Measurements from ENCODE around the gene MALAT1. TPM values are rescaled to one million over a fixed set of nuclear protein-coding genes. Genes with fewer than 3 reads are reported as not detected.

The MALAT1 gene
- total RNA-seq, 1 donor from 2014 or later, result 9,030 TPM

GRCh38 chr11:65554842-65555430 lies 56.1 kb downstream of the MALAT1 start:
- H3K27me3 Mint-ChIP-seq (ENCODE audit: insufficient read depth, low read depth), result peaks cover 25% of the 10 kb centered on the region
- no peak overlapping the region for H3K9ac ChIP-seq
- peaks cover 96% of the 10 kb centered on the region for H3K27me3 ChIP-seq
- H2AFZ ChIP-seq (replicated peaks), result no peak overlapping the region
- H4K20me1 ChIP-seq (ENCODE audit: low read depth), result peaks cover 17% of the 10 kb centered on the region
- no peak overlapping the region for H3K4me2 ChIP-seq
- peaks cover 46% of the 10 kb centered on the region for H3F3A ChIP-seq (ENCODE audit: low read depth)
- H3K27ac ChIP-seq, result no peak overlapping the region
- peaks cover 57% of the 10 kb centered on the region for H3K4me1 Mint-ChIP-seq
- H3K79me2 ChIP-seq (ENCODE audit: low read depth), result no peaks in the 10 kb centered on the region
- no peaks in the 10 kb centered on the region for H3K9me3 ChIP-seq (ENCODE audit: low read depth)
- H3K27ac Mint-ChIP-seq, result peak overlapping the region; percentile 69
- TF ChIP-seq CTCF (IDR thresholded peaks at IDR 0.05) (no peak), EZH2 (IDR thresholded peaks at IDR 0.05) (no peak), EZH2phosphoT487 (IDR thresholded peaks at IDR 0.05) (no peak)
- no peak for DNase-seq (ENCODE audit: low spot score)
- peaks cover 29% of the 10 kb centered on the region for H3K4me1 ChIP-seq
- H3K36me3 ChIP-seq, result no peaks in the 10 kb centered on the region
- no peak overlapping the region for H3K4me3 ChIP-seq
- peaks cover 6% of the 10 kb centered on the region for H3K36me3 Mint-ChIP-seq
- no peaks in the 10 kb centered on the region for H3K9me3 Mint-ChIP-seq
- peak overlapping the region; percentile 28 for H3K4me3 Mint-ChIP-seq

GRCh38 chr11:65555693-65556231 lies 56.9 kb downstream of the MALAT1 start:
- Mint-ChIP-seq H3K4me3 (peak overlapping the region; percentile 62), H3K4me1 (peaks cover 65% of the 10 kb centered on the region), H3K9me3 (no peaks in the 10 kb centered on the region), H3K36me3 (peaks cover 6% of the 10 kb centered on the region), H3K27me3 (ENCODE audit: insufficient read depth, low read depth) (peaks cover 25% of the 10 kb centered on the region), H3K27ac (peak overlapping the region; percentile 87)
- Histone ChIP-seq H3F3A (ENCODE audit: low read depth) (peaks cover 52% of the 10 kb centered on the region), H3K9ac (no peak overlapping the region), H3K36me3 (no peaks in the 10 kb centered on the region), H3K79me2 (ENCODE audit: low read depth) (no peaks in the 10 kb centered on the region), H4K20me1 (ENCODE audit: low read depth) (peaks cover 17% of the 10 kb centered on the region), H3K4me3 (no peak overlapping the region), H3K4me2 (no peak overlapping the region), H3K27ac (no peak overlapping the region), H3K9me3 (ENCODE audit: low read depth) (no peaks in the 10 kb centered on the region), H2AFZ (replicated peaks) (no peak overlapping the region), H3K27me3 (peaks cover 89% of the 10 kb centered on the region), H3K4me1 (peaks cover 34% of the 10 kb centered on the region)
- DNase-seq (ENCODE audit: low spot score), result no peak
- TF ChIP-seq EZH2phosphoT487 (IDR thresholded peaks at IDR 0.05), result no peak
- no peak for TF ChIP-seq CTCF (IDR thresholded peaks at IDR 0.05)
- no peak for TF ChIP-seq EZH2 (IDR thresholded peaks at IDR 0.05)

Small RNAs within 50 kb of the gene (small RNA-seq; reads per million reads assigned to genes)
- gene RF01684, result not detected

Other genes starting within 250 kb of the MALAT1 start
- gene POLA2, start 237.1 kb upstream of the MALAT1 start, total RNA-seq (ENCODE audit: low replicate concordance), result 33.3 and 47.7 TPM in 2 replicates
- 0.11 and 0.87 TPM in 2 replicates for gene CDC42EP2, start 184.2 kb upstream of the MALAT1 start, total RNA-seq (ENCODE audit: low replicate concordance)
- gene DPF2, start 165.2 kb upstream of the MALAT1 start, total RNA-seq (ENCODE audit: low replicate concordance), result 63.3 and 72.1 TPM in 2 replicates
- gene TIGD3, start 144.3 kb upstream of the MALAT1 start, total RNA-seq (ENCODE audit: low replicate concordance), result 2.5 and 4.3 TPM in 2 replicates
- 0.47 and 1.2 TPM in 2 replicates for gene SLC25A45, start 116.4 kb upstream of the MALAT1 start, total RNA-seq (ENCODE audit: low replicate concordance)
- gene FRMD8, start 112.4 kb upstream of the MALAT1 start, total RNA-seq (ENCODE audit: low replicate concordance), result 5.8 and 28.3 TPM in 2 replicates
- gene NEAT1, start 76.2 kb upstream of the MALAT1 start, total RNA-seq (ENCODE audit: low replicate concordance), result 2.8 and 4.0 TPM in 2 replicates
- gene SCYL1, start 26.0 kb downstream of the MALAT1 start, total RNA-seq (ENCODE audit: low replicate concordance), result 16.9 and 45.2 TPM in 2 replicates
- 1.2 and 6.1 TPM in 2 replicates for gene LTBP3, start 59.3 kb downstream of the MALAT1 start, total RNA-seq (ENCODE audit: low replicate concordance)
- gene ZNRD2, start 71.4 kb downstream of the MALAT1 start, total RNA-seq (ENCODE audit: low replicate concordance), result 15.5 and 34.0 TPM in 2 replicates
- gene FAM89B, start 73.5 kb downstream of the MALAT1 start, total RNA-seq (ENCODE audit: low replicate concordance), result 11.7 and 27.8 TPM in 2 replicates
- gene EHBP1L1, start 77.0 kb downstream of the MALAT1 start, total RNA-seq (ENCODE audit: low replicate concordance), result 4.7 and 5.1 TPM in 2 replicates
- 0.34 TPM in 1 of 2 replicates, not detected in the other for gene KCNK7, start 96.8 kb downstream of the MALAT1 start, total RNA-seq (ENCODE audit: low replicate concordance)
- gene MAP3K11, start 115.2 kb downstream of the MALAT1 start, total RNA-seq (ENCODE audit: low replicate concordance), result 9.9 and 42.0 TPM in 2 replicates
- 6.6 and 19.3 TPM in 2 replicates for gene PCNX3, start 116.7 kb downstream of the MALAT1 start, total RNA-seq (ENCODE audit: low replicate concordance)
- gene SIPA1, start 139.1 kb downstream of the MALAT1 start, total RNA-seq (ENCODE audit: low replicate concordance), result 4.7 and 16.4 TPM in 2 replicates
- 11.0 and 14.7 TPM in 2 replicates for gene RELA, start 163.9 kb downstream of the MALAT1 start, total RNA-seq (ENCODE audit: low replicate concordance)
- gene KAT5, start 213.2 kb downstream of the MALAT1 start, total RNA-seq (ENCODE audit: low replicate concordance), result 21.0 and 41.7 TPM in 2 replicates
- 23.4 and 53.3 TPM in 2 replicates for gene RNASEH2C, start 221.8 kb downstream of the MALAT1 start, total RNA-seq (ENCODE audit: low replicate concordance)

Data from neural progenitor cell (in vitro differentiated cells).